Vagina (tissue), 2 donors: Measurements from ENCODE around the gene CEMIP.

ENCODE experiments used
- POLR2A ChIP-seq, 2 donors: fragments of 450-650 bp; IDR thresholded peaks; one replicate each; pipeline ENCODE4 v1.6.1; 2017; ENCODE audit warnings: antibody characterized with exemption in 2 of 2, mild to moderate bottlenecking in 2 of 2, moderate library complexity in 2 of 2
- POLR2AphosphoS5 ChIP-seq, 2 donors: sonication (generic); formaldehyde crosslinking; IDR thresholded peaks; one replicate each; pipeline ENCODE4 v1.9.0; 2017; ENCODE audit warnings: antibody characterized with exemption in 2 of 2, mild to moderate bottlenecking in 2 of 2, low read depth in 1 of 2; ENCODE audit not compliant: insufficient read depth in 1 of 2
- TF ChIP-seq, protein P1 (sequence below), 3 experiments: fragments of 450-650 bp in 2 of 3; fragments of 200-600 bp in 1 of 3; sonication (generic) in 1 of 3; IDR thresholded peaks; one replicate each; pipeline ENCODE4 v1.5.1; 2017 to 2019; ENCODE audit warnings: antibody characterized with exemption in 3 of 3, mild to moderate bottlenecking in 2 of 3, moderate library complexity in 2 of 3

DNA sequence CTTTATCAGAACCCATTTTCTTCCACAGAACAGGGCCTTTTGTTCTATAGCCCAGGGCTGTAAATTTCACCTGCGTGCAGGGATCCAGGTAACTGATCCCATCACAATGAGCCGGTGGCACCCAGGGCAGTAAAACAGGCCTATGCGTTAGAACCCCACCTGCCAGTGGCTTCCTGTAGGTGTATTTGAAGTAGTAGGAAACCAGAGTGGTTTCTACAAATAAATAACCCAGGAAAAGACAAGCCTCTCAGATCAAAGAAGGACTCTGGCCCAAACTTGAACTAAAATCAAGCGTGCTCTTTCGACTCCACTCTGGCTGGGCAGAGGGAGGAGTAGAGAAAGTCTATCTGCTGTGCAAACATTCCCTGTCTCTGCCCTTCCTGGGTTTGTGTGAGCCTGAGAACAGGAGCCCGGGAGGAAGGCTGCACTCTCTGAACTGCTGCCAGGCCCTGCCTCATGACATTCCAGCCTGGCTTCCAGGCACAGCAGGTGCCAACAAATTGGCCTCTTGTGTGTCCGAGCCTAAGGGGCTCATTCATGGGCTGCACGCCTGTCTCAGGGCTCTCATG is 77.7 kb downstream of the CEMIP start:
- TF ChIP-seq, protein P1, sequence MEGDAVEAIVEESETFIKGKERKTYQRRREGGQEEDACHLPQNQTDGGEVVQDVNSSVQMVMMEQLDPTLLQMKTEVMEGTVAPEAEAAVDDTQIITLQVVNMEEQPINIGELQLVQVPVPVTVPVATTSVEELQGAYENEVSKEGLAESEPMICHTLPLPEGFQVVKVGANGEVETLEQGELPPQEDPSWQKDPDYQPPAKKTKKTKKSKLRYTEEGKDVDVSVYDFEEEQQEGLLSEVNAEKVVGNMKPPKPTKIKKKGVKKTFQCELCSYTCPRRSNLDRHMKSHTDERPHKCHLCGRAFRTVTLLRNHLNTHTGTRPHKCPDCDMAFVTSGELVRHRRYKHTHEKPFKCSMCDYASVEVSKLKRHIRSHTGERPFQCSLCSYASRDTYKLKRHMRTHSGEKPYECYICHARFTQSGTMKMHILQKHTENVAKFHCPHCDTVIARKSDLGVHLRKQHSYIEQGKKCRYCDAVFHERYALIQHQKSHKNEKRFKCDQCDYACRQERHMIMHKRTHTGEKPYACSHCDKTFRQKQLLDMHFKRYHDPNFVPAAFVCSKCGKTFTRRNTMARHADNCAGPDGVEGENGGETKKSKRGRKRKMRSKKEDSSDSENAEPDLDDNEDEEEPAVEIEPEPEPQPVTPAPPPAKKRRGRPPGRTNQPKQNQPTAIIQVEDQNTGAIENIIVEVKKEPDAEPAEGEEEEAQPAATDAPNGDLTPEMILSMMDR (IDR thresholded peaks at IDR 0.05) = no peak
- TF ChIP-seq POLR2A (IDR thresholded peaks at IDR 0.05) = no peak
- TF ChIP-seq POLR2AphosphoS5 (IDR thresholded peaks at IDR 0.05; ENCODE audit: insufficient read depth in 1 of 2, low read depth in 1 of 2) = no peak
